Fibroblast of the conjunctiva (primary cell): ENCODE results near the gene MFAP3L.

ENCODE experiments used
- DNase-seq: peaks from one replicate; pipeline ENCODE4 v3.0.0-alpha.2; 2010; ENCODE audit warnings: low read depth

Gene MFAP3L

GRCh38 chr4:170017252-170017651 lies 8.9 kb downstream of the MFAP3L start:
- DNase-seq, result no peak

GRCh38 chr4:170015285-170015684 lies 10.9 kb downstream of the MFAP3L start:
- DNase-seq, result no peak

GRCh38 chr4:170014359-170015011 lies 11.7 kb downstream of the MFAP3L start:
- no peak for DNase-seq

- DNase-seq, result no peak
These were observed 13.6 kb downstream of the MFAP3L start for GRCh38 chr4:170012629-170012958.

- DNase-seq, result no peak
These were observed 14.1 kb downstream of the MFAP3L start for GRCh38 chr4:170011921-170012628.

GRCh38 chr4:170009291-170009690 lies 16.9 kb downstream of the MFAP3L start:
- no peak for DNase-seq

GRCh38 chr4:170008801-170009200 lies 17.4 kb downstream of the MFAP3L start:
- DNase-seq, result no peak

GRCh38 chr4:170008371-170008770 lies 17.8 kb downstream of the MFAP3L start:
- DNase-seq, result no peak

- no peak for DNase-seq
These were observed 19.1 kb downstream of the MFAP3L start for GRCh38 chr4:170007113-170007512.

GRCh38 chr4:170005472-170005871 lies 20.7 kb downstream of the MFAP3L start:
- DNase-seq, result no peak

GRCh38 chr4:170004651-170005295 lies 21.4 kb downstream of the MFAP3L start:
- no peak for DNase-seq

- no peak for DNase-seq
These were observed 22.8 kb downstream of the MFAP3L start for GRCh38 chr4:170003071-170004070.

GRCh38 chr4:170001745-170002267 lies 24.4 kb downstream of the MFAP3L start:
- no peak for DNase-seq

- no peak for DNase-seq
These were observed 25.0 kb downstream of the MFAP3L start for GRCh38 chr4:170001011-170001744.

GRCh38 chr4:169999923-170000322 lies 26.3 kb downstream of the MFAP3L start:
- DNase-seq, result no peak

- DNase-seq, result no peak
These were observed 27.2 kb downstream of the MFAP3L start for GRCh38 chr4:169998981-169999380.

- DNase-seq, result no peak
These were observed 29.6 kb downstream of the MFAP3L start for GRCh38 chr4:169996379-169997240.

- no peak for DNase-seq
These were observed 32.7 kb downstream of the MFAP3L start for GRCh38 chr4:169993531-169993930.

- no peak for DNase-seq
These were observed 37.9 kb downstream of the MFAP3L start for GRCh38 chr4:169988252-169988651.
